ENCODE measurements around the gene YAE1.

- TF ChIP-seq, protein P1, sequence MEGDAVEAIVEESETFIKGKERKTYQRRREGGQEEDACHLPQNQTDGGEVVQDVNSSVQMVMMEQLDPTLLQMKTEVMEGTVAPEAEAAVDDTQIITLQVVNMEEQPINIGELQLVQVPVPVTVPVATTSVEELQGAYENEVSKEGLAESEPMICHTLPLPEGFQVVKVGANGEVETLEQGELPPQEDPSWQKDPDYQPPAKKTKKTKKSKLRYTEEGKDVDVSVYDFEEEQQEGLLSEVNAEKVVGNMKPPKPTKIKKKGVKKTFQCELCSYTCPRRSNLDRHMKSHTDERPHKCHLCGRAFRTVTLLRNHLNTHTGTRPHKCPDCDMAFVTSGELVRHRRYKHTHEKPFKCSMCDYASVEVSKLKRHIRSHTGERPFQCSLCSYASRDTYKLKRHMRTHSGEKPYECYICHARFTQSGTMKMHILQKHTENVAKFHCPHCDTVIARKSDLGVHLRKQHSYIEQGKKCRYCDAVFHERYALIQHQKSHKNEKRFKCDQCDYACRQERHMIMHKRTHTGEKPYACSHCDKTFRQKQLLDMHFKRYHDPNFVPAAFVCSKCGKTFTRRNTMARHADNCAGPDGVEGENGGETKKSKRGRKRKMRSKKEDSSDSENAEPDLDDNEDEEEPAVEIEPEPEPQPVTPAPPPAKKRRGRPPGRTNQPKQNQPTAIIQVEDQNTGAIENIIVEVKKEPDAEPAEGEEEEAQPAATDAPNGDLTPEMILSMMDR (IDR thresholded peaks at IDR 0.05): no peak
- TF ChIP-seq EZH2 (IDR thresholded peaks at IDR 0.05; ENCODE audit: borderline replicate concordance, insufficient read depth, low read depth, low read length, poor library complexity, severe bottlenecking): no peak
These were observed 12.8 kb upstream of the YAE1 start for GRCh38 chr7:39553436-39553835.
